ENCODE measurements around the gene SBK1.

SBK1 gene

DNA sequence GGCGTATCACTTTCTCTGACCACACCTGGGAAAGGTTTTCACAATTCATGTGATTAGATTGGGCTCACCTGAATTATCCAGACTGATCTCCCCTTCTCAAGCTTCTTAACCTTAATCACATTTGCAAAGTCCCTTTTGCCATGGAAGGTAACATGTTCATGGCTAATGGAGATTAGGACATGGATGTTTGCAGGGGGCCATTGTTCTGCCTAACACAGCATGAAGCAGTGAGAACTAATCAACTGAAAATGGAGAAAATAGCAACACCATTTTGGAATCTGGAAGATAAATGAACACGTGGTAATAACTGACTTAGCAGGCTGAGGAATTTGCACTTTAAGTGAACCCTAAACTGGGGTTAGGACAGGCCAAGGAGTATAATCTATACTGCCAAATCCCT, 25.0 kb upstream of the SBK1 start:
- TF ChIP-seq, protein P1, sequence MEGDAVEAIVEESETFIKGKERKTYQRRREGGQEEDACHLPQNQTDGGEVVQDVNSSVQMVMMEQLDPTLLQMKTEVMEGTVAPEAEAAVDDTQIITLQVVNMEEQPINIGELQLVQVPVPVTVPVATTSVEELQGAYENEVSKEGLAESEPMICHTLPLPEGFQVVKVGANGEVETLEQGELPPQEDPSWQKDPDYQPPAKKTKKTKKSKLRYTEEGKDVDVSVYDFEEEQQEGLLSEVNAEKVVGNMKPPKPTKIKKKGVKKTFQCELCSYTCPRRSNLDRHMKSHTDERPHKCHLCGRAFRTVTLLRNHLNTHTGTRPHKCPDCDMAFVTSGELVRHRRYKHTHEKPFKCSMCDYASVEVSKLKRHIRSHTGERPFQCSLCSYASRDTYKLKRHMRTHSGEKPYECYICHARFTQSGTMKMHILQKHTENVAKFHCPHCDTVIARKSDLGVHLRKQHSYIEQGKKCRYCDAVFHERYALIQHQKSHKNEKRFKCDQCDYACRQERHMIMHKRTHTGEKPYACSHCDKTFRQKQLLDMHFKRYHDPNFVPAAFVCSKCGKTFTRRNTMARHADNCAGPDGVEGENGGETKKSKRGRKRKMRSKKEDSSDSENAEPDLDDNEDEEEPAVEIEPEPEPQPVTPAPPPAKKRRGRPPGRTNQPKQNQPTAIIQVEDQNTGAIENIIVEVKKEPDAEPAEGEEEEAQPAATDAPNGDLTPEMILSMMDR (IDR thresholded peaks at IDR 0.05; ENCODE audit: low read depth, low read length, missing control alignments): no peak
- H3K4me3 ChIP-seq (replicated peaks; ENCODE audit: low read depth, low read length): no peak overlapping the region
- no peak for DNase-seq (ENCODE audit: extremely low read depth, low read depth)

DNA sequence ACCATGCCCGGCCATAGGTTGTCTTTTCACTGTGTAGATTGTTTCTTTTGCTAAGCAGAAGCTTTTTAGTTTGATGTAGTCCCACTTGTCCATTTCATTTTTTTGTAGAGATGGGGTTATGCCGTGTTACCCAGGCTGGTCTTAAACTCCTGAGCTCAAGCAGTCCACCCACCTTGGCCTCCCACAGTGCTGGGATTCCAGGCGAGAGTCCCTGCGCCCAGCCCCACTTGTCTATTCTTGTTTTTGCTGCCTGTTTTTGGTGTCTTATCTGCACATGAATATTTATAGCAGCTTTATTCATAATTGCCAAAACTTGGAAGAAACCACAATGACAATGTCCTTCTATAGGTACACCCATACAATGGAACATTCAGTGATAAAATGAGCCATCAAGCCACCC, 18.8 kb upstream of the SBK1 start:
- no peak for DNase-seq (ENCODE audit: extremely low read depth, low read depth)
- H3K4me3 ChIP-seq (replicated peaks; ENCODE audit: low read depth, low read length): no peak overlapping the region
- TF ChIP-seq, protein P1 (IDR thresholded peaks at IDR 0.05; ENCODE audit: low read depth, low read length, missing control alignments): no peak

DNA sequence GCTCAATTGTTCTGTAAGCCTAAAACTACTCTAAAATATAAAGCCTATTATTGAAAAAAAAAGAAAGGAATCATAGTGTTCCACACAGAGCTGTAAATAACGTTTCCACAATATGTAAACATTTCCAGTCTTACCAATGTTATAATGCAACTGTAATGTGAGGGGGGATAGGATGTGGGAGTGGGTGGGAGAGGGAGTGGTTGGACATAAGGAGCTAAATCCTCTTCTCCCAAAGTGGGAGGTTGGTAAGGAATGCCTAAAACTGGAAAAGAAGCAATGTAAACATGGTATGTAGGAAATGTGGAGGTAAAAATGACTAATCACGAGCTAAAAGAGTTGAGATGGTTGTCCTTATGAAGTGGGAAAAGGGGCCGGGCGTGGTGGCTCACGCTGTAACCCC, 17.6 kb upstream of the SBK1 start:
- DNase-seq (ENCODE audit: extremely low read depth, low read depth): no peak
- TF ChIP-seq, protein P1 (IDR thresholded peaks at IDR 0.05; ENCODE audit: low read depth, low read length, missing control alignments): no peak

DNA sequence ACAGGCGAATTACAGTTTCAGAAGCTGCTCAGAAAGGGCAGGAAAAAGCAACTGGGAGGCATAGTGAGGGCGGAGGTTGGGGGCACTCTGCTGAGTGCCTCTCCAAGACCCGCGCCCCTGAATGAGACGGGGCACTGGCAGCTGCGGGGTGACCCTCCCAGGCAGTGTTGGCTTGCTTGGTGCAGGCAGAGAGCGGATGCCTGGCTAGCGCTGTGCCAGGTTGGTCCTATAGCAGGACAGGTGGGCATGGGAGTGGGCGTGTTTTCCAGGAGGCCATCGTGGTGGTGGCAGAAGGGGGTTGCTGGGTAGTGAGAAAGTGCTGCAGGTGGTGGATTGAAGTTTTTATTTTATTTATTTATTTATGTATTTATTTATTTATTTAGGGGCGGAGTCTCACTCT, 16.0 kb upstream of the SBK1 start:
- TF ChIP-seq, protein P1 (IDR thresholded peaks at IDR 0.05; ENCODE audit: low read depth, low read length, missing control alignments): no peak
- H3K4me3 ChIP-seq (replicated peaks; ENCODE audit: low read depth, low read length): no peak overlapping the region
- DNase-seq (ENCODE audit: extremely low read depth, low read depth): no peak

More for the DNA sequence above, 17.6 kb upstream of the SBK1 start:
- H3K4me3 ChIP-seq (replicated peaks; ENCODE audit: low read depth, low read length): no peak overlapping the region

DNA sequence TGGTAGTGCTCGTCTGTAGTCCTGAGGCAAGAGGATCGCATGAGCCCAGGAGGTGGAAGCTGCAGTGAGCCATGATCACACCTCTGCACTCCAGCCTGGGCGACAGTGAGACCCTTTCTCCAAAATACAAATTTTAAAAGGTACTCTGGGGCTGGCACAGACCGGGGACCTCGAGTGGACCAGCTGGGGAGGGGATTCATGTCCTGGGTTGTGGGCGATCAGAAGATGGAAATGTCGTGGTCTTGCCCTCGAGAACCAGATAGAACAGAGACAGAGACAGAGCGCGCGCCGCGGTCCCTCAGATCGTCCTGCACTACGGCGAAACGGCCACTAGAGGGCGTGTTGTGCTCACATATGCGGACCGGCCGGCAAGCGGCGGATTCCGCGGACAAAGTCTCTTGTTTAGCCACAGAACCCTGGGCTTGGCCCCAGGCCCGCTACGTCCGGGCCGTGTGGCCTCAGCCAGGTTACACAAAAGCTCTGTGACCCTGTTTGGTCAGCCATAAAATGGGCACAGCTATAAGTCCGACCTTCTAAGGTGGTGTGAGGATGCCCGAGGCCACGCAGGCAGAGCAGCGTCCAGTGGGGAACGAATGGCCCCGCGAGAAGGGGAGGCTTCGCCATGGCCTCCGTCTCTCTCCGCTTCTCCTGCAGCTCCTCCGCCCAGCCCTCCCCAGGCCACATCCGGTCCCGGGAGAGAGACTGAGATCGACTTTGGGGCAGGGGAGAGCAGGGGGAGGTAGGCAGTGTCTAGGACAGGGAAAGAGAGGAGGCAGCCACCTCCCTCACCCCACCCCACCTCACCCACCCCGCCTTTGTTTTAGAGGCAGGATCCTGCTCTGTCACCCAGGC, 14.6 kb upstream of the SBK1 start:
- peak overlapping the region; percentile 34 for H3K4me3 ChIP-seq (replicated peaks; ENCODE audit: low read depth, low read length)
- DNase-seq (ENCODE audit: extremely low read depth, low read depth): no peak
- TF ChIP-seq, protein P1 (IDR thresholded peaks at IDR 0.05; ENCODE audit: low read depth, low read length, missing control alignments): peak; percentile 92

DNA sequence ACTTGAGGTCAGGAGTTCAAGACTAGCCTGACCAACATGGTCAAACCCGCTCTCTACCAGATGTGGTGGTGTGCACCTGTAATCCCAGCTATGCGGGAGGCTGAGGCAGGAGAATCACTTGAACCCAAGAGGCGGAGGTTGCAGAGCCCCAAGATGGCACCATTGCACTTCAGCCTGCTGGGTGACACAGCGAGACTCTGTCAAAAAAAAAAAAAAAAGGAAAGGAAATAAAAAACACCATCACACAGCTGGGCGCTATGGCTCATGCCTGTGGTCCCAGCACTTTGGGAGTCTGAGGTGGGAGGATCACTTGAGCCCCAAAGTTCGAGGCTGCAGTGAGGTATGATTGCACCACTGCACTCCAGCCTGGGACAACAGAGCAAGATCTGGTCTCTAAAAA, 13.3 kb upstream of the SBK1 start:
- TF ChIP-seq, protein P1 (IDR thresholded peaks at IDR 0.05; ENCODE audit: low read depth, low read length, missing control alignments): no peak
- no peak for DNase-seq (ENCODE audit: extremely low read depth, low read depth)
- no peak overlapping the region for H3K4me3 ChIP-seq (replicated peaks; ENCODE audit: low read depth, low read length)

All from HFF-Myc (cell line).